ENCODE measurements around the gene ZNF599. TPM values are rescaled to one million over a fixed set of nuclear protein-coding genes. Genes with fewer than 3 reads are reported as not detected.

Gene ZNF599
- total and polyA plus RNA-seq, 2 of the 13 experiments (the other 11 are each of a cell fraction or from before 2014, with no cell fraction given): 5.8 to 7.3 TPM

DNA sequence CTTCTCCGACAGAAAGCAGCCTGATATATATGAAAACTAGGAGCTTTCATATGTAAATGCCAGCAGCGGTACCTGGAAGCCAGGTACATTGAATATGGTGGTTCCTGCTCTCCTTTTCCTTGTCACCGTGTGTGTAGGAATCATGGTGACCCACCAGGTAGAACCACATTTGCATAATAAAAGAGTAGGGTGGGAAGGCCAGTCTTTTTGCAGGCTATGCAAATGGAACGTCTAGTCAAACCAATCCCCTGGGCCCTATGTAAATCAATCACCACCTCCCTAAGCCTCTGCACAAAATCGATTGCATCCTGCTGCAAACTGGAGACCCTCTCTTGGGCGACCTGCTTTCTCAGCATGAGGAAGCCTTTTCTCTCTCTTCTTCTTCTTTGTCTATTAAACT lies 61.1 kb downstream of the ZNF599 start:
- no peak for DNase-seq (ENCODE audit: low spot score)
- no peak overlapping the region for H3K4me2 ChIP-seq (ENCODE audit: low read depth, low read length)
- WGBS (ENCODE audit: low lambda C conversion rate): 15% methylated on average over 6 of the region's 6 CpGs
- in situ Hi-C loops (cut with HindIII; ENCODE audit: extremely low pct_ligation_motif_present, low pct_unique_long_range_greater_than_20kb) (loop anchor here (5.0 to 10.0 kb wide), 2 partner anchors 75 to 207 kb away; no protein-coding TSS in a partner anchor), intact Hi-C loops (cut with micrococcal nuclease; ENCODE audit: unreplicated experiment) (loop anchor here (1.0 kb wide), 2 partner anchors 73 to 211 kb away; no protein-coding TSS in a partner anchor)
- CTCF ChIA-PET (ENCODE audit: low intra/inter-chr PET ratio, low total read pairs): interaction anchor here (2.0 to 3.4 kb wide), 3 partner anchors 72 to 209 kb away, joined by 10 to 45 read pairs (median 42); no protein-coding TSS in a partner anchor
- ATAC-seq: no peak
- H3K36me3 ChIP-seq (replicated peaks in 1 of 2; ENCODE audit: control insufficient read depth in 1 of 2, insufficient read depth in 2 of 2, low read length in 2 of 2): no peaks in the 10 kb centered on the region
- BruUV-seq (replicated peaks): no TSS peak
- H3K4me3 ChIP-seq (replicated peaks in 1 of 3; ENCODE audit: insufficient read depth in 1 of 3, low read depth in 2 of 3, low read length in 3 of 3): no peak overlapping the region
- H3K27ac ChIP-seq (ENCODE audit: extremely low read length, insufficient read depth, low read length): no peak overlapping the region
- POLR2A ChIA-PET: no interaction called here
- no peak overlapping the region for H3K9ac ChIP-seq (ENCODE audit: insufficient read depth, low read depth, low read length)
- H3K27me3 ChIP-seq (ENCODE audit: control insufficient read depth in 1 of 2, insufficient read depth in 2 of 2, low read length in 2 of 2): peaks cover 0 to 5% of the 10 kb centered on the region in 2 experiments; a peak in 1 of 5 replicates
- no peaks in the 10 kb centered on the region for H3K79me2 ChIP-seq (ENCODE audit: insufficient read depth, low read length)
- no peaks in the 10 kb centered on the region for H4K20me1 ChIP-seq (ENCODE audit: insufficient read depth, low read length)
- no peak for FAIRE-seq
- no peaks in the 10 kb centered on the region for H3K4me1 ChIP-seq (ENCODE audit: insufficient read depth, low read length)
- peaks cover 12% of the 10 kb centered on the region for H3K9me3 ChIP-seq (ENCODE audit: low read length)
- H2AFZ ChIP-seq (ENCODE audit: low read length): no peak overlapping the region
- TF ChIP-seq CBX2 (IDR thresholded peaks at IDR 0.05; ENCODE audit: low read depth, low read length) (no peak), CBX2 (CRISPR knock-in tag; IDR thresholded peaks at IDR 0.05; ENCODE audit: low read depth) (no peak), FLYWCH1 (CRISPR knock-in tag; IDR thresholded peaks at IDR 0.05) (no peak), SRSF9 (IDR thresholded peaks at IDR 0.05; ENCODE audit: borderline replicate concordance, insufficient read depth, low read depth, low read length, poor library complexity, severe bottlenecking) (no peak), CBX5 (CRISPR knock-in tag; IDR thresholded peaks at IDR 0.05; ENCODE audit: borderline replicate concordance) (no peak), TBX3 (IDR thresholded peaks at IDR 0.05; ENCODE audit: borderline replicate concordance) (no peak), ZFP41 (CRISPR knock-in tag; IDR thresholded peaks at IDR 0.05; ENCODE audit: borderline replicate concordance) (no peak), EP300 (IDR thresholded peaks at IDR 0.05; ENCODE audit: low read depth in 2 of 2, low read length in 2 of 2) (no peak), EP300 (CRISPR knock-in tag; IDR thresholded peaks at IDR 0.05; ENCODE audit: borderline replicate concordance) (no peak), KDM2A (CRISPR knock-in tag; IDR thresholded peaks at IDR 0.05; ENCODE audit: borderline replicate concordance, low read depth) (no peak), ZSCAN9 (CRISPR knock-in tag; IDR thresholded peaks at IDR 0.05; ENCODE audit: borderline replicate concordance) (no peak), ZNF569 (CRISPR knock-in tag; IDR thresholded peaks at IDR 0.05; ENCODE audit: borderline replicate concordance) (no peak), ZNF20 (CRISPR knock-in tag; IDR thresholded peaks at IDR 0.05) (no peak), HNF4G (IDR thresholded peaks at IDR 0.05; ENCODE audit: borderline replicate concordance, low read depth, low read length) (no peak), HNF4G (CRISPR knock-in tag; IDR thresholded peaks at IDR 0.05; ENCODE audit: borderline replicate concordance, low read depth) (no peak)
- TF ChIP-seq, protein P1, sequence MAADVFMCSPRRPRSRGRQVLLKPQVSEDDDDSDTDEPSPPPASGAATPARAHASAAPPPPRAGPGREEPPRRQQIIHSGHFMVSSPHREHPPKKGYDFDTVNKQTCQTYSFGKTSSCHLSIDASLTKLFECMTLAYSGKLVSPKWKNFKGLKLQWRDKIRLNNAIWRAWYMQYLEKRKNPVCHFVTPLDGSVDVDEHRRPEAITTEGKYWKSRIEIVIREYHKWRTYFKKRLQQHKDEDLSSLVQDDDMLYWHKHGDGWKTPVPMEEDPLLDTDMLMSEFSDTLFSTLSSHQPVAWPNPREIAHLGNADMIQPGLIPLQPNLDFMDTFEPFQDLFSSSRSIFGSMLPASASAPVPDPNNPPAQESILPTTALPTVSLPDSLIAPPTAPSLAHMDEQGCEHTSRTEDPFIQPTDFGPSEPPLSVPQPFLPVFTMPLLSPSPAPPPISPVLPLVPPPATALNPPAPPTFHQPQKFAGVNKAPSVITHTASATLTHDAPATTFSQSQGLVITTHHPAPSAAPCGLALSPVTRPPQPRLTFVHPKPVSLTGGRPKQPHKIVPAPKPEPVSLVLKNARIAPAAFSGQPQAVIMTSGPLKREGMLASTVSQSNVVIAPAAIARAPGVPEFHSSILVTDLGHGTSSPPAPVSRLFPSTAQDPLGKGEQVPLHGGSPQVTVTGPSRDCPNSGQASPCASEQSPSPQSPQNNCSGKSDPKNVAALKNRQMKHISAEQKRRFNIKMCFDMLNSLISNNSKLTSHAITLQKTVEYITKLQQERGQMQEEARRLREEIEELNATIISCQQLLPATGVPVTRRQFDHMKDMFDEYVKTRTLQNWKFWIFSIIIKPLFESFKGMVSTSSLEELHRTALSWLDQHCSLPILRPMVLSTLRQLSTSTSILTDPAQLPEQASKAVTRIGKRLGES (CRISPR knock-in tag; IDR thresholded peaks at IDR 0.05; ENCODE audit: borderline replicate concordance): no peak
- TF ChIP-seq, protein P2, sequence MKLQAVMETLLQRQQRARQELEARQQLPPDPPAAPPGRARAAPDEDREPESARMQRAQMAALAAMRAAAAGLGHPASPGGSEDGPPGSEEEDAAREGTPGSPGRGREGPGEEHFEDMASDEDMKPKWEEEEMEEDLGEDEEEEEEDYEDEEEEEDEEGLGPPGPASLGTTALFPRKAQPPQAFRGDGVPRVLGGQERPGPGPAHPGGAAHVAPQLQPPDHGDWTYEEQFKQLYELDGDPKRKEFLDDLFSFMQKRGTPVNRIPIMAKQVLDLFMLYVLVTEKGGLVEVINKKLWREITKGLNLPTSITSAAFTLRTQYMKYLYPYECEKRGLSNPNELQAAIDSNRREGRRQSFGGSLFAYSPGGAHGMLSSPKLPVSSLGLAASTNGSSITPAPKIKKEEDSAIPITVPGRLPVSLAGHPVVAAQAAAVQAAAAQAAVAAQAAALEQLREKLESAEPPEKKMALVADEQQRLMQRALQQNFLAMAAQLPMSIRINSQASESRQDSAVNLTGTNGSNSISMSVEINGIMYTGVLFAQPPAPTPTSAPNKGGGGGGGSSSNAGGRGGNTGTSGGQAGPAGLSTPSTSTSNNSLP (IDR thresholded peaks at IDR 0.05; ENCODE audit: low read depth, low read length): no peak
- TF ChIP-seq, protein P3, sequence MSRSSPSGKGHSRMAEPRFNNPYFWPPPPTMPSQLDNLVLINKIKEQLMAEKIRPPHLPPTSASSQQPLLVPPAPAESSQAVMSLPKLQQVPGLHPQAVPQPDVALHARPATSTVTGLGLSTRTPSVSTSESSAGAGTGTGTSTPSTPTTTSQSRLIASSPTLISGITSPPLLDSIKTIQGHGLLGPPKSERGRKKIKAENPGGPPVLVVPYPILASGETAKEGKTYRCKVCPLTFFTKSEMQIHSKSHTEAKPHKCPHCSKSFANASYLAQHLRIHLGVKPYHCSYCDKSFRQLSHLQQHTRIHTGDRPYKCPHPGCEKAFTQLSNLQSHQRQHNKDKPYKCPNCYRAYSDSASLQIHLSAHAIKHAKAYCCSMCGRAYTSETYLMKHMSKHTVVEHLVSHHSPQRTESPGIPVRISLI (CRISPR knock-in tag; IDR thresholded peaks at IDR 0.05; ENCODE audit: borderline replicate concordance): no peak

All from HepG2 (cell line).